NCI-H2171 (cell line): ENCODE data around the gene FARP1.

Experiments used
- DNase-seq: peaks from one replicate; lab custom pipeline; 2025; lab: John Stamatoyannopoulos, UW

Gene FARP1, protein sequence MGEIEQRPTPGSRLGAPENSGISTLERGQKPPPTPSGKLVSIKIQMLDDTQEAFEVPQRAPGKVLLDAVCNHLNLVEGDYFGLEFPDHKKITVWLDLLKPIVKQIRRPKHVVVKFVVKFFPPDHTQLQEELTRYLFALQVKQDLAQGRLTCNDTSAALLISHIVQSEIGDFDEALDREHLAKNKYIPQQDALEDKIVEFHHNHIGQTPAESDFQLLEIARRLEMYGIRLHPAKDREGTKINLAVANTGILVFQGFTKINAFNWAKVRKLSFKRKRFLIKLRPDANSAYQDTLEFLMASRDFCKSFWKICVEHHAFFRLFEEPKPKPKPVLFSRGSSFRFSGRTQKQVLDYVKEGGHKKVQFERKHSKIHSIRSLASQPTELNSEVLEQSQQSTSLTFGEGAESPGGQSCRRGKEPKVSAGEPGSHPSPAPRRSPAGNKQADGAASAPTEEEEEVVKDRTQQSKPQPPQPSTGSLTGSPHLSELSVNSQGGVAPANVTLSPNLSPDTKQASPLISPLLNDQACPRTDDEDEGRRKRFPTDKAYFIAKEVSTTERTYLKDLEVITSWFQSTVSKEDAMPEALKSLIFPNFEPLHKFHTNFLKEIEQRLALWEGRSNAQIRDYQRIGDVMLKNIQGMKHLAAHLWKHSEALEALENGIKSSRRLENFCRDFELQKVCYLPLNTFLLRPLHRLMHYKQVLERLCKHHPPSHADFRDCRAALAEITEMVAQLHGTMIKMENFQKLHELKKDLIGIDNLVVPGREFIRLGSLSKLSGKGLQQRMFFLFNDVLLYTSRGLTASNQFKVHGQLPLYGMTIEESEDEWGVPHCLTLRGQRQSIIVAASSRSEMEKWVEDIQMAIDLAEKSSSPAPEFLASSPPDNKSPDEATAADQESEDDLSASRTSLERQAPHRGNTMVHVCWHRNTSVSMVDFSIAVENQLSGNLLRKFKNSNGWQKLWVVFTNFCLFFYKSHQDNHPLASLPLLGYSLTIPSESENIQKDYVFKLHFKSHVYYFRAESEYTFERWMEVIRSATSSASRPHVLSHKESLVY

DNA sequence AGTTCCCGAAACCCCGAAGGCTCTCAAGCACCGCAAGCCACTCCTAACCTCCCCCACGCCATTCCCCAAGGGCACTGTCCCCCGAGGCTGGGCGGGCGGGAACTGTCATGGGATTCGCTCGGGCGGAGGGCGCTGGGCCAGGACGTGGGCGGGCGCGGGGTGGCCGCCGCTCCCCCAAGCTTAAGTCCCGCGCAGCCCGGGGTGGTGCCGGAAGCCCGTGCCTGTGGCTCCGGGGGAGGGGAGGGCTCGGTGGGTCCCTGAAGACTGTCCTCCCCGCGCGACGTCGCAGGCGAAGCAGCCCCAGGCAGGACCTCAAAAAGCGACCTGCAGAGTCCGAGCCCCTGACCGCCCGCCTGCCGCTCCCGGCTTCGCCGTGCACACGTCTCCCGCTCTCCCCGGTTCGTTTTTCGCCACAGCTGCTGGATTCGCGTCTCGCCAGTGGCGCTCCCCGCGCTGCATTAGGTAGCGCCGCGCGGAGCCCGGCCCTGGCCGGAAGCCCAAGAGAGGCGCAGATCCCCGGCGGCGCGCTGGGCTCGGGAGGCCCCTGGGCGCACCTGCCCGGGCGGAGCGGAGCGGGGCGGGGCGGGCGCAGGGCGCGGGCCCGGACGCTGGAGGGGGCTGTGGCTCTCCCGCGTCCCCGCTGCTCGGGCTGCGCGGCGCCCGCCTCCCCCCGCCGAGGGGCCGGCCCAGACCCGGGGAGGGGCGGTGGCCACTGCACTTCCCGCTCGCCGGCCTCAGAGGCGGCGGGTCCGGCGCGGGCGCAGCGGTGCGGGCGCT, at the start of gene FARP1:
TSS of gene FARP1 (plus strand) at position 715 of the 777 bp plus-strand sequence. CDS start 70,149 bp downstream, outside the sequence.
- DNase-seq: peak; percentile 82

DNA sequence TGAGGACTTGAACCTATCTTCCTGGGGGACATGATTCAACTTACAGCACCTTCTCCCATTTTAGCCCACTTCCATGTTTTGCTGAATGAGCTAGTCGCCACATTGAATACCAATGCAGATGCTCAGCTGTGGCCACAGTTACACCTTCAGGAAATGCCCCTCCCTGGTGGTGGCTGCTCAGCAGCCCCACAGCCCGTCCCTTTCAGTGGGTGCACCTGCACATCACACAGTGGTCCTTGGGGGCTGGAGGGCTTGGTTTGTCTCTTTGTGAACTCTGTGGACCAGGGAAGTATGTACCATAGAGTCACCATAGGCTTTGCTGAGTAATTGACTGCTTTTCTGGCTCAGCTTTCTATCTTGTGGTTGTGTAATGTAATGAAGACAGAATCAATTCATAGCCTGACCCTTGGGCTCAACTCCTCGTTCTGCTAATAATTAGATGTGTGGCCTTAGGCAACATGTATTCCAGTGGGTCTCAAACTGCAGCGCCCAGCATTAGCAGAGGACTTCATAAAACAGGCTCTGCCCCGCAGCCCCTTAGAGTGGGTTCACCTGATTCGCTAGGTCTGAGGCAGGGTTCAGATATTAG, 48.1 kb upstream of the FARP1 start:
- no peak for DNase-seq

DNA sequence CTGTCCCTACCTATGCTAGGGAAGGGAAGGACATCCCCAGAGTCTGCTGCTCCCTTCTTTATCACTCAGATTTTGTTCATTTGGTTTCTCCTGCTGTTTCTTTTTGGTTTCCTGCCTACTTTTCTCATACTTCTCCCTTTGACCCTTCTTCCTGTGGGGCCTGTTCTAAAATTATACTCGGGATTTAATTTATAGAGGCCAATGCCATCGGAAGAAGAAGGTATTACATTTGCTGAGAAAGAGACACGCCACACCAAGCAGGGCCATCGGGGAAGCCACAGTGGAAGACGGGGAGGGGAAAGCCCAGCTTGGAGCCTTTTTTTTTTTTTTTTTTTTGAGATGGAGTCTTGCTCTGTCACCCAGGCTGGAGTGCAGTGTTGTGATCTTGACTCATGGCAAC, 46.8 kb upstream of the FARP1 start:
- no peak for DNase-seq

DNA sequence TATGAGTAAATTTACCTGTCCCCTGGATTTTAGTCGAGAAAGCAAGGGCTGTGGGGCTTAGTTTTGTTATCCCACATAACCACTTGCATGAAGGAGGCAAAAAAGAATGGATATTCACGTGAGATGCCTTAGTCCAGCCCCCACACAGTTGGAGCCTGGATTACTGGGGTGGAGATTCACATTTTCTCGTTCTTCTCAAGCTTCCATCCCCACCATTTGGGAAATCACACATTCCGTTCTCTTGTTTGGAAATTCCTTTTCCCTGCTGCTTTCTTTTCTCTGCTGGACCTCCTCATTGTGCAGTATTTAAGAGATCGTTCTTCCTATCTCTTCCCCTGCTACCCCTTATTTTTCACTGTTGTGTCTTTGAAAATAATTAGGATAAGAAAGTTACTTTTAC, 45.1 kb upstream of the FARP1 start:
- DNase-seq: no peak

DNA sequence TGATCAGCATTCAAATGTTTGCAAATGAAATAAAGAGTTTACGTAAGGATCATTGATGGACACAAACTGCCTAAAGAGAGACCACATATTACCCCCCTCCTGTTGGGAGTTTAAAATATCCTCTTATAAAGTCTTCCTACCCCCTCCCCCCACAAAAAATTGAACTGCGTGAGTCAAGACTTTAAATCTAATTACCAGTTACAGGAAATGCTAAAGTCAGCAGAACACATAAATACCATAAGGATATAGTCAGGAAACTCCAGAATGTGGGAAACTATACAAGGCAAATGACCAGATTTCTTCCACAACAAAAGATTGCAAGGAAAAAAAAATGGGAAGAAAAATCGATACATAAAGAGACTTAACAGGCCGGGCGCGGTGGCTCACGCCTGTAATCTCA, 44.4 kb upstream of the FARP1 start:
- no peak for DNase-seq

DNA sequence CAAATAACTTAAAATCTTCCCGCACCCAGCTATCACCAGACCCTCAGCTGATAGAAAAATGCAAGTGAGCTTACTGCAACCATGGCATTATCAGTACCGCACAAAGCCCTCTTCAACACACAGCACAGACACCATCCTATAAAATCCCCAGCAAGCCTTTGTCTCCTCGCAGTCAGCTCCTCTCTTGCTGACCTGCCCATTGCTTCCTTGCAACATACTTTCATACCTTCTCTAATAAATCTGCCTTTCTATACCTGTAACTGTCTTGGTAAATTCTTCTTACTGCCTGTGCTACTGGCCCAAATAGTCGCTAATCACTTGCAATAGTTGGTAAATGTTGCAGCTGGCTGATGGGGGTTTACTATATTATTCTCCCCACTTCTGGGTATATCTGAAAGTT, 43.3 kb upstream of the FARP1 start:
- DNase-seq: no peak

DNA sequence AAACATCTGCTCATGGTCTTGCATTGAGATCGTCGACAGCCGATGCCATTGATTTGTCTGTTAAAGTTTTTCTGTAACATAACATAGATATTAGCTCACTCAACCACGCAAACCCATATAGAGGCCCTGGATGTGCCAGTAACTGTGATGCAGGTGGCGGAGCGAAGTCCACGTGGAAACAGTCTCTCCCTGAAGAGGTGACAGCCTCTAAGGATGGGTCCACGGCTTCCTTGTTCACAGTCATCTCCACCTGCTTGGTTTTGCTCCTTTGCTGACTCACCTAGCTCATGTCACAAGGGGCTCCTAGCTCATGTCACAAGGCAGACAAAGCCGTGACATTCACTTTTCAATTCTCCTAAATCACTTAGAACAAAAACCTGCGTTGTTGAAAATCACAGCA, 42.4 kb upstream of the FARP1 start:
- DNase-seq: no peak

DNA sequence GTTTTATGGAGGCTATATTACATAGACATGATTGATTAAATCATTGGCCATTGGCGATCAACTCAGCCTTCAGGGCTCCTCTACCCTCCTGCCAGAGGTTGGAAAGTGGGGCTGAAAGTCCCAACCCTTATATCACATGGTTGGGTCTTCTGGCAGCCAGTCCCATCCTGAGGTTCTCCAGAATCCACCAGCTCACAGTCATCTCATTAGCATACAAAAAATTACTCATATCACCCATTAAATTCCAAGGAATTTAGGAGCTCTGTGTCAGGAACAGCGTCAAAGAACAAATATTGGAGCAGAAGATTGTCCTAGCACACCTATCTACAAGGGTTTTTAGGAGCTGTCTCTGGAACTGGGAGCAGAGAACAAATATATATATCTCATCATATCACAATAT, 39.4 kb upstream of the FARP1 start:
- DNase-seq: no peak

DNA sequence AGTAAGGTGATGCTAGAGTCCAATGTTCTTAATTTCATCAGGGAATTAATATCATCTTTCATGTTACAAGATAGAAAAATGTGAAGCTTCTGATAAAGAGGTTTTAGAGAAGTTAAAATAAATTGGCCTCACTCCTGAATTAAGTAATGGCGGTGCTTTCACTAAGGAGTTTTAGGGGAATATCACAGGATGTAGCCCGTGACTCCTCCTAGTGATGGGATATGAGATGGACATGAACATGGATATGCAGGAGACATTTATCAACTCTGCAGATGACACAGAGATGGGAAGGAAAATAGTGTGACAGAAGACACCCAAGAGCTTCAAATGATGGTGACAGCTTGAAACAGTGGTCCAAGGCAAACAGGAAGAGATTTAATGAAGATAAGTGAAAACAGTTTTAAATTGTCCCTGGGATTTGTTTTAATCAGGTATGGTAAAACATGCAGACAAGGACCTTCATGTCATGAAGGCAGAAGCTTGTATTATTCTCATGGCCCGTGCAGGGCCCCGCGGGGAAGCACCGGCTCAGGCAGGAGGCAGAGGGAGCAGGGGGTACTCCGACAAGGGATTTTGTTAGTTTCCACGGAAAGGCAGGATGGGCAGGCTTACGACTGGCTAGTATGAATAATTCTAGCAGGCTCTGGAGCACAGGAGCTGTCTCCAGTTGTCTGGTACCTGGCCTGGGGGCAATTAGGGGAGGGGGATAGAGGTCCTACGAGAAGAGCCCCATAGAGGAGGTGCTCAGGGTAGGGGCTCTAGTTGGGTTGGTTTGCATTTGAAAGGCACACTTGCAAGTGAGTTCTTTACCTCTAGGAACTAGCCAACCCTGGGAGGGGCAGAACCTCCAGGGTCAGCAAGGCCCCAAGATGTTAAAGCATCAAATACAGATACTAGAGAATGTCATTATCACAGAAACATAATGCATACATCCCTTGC, 38.7 kb upstream of the FARP1 start:
- DNase-seq: no peak

DNA sequence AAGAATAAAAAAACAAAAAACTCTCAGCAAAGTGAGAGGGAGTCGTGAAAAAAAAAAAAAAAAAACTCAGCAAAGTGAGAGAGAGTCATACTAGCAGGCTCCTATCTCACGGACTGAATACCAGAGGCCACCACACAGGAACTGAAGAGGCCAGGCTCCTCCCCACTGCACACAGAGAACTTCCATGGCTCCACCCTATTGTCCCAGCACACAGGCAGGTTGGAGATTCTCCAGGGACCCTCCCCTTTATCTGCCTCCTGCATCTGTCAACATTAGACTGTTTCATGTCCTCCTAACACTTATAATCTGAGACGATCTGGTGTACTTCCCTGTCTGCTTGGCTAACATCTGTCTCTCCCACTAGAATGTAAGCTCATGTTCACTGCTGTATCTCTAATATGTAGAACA, 37.0 kb upstream of the FARP1 start:
- DNase-seq: peak; percentile 84

DNA sequence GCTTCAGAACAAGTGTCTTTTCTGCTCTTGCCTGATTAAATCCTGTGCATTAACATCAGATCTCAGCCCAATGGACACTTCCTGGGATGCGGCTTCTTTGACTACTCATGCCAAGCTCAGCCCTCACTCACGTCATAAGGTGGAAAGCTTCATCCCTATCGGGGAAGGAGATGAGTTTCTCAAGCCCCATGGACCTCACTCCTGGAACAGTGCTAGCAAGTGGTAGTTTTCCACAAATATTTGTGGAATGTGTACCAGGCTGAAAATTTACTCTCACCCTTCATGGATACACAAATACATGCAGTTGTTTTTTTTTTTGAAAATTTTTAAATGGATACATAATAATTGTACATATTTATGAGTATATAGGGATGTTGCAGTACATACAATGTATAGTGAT, 34.6 kb upstream of the FARP1 start:
- DNase-seq: no peak

DNA sequence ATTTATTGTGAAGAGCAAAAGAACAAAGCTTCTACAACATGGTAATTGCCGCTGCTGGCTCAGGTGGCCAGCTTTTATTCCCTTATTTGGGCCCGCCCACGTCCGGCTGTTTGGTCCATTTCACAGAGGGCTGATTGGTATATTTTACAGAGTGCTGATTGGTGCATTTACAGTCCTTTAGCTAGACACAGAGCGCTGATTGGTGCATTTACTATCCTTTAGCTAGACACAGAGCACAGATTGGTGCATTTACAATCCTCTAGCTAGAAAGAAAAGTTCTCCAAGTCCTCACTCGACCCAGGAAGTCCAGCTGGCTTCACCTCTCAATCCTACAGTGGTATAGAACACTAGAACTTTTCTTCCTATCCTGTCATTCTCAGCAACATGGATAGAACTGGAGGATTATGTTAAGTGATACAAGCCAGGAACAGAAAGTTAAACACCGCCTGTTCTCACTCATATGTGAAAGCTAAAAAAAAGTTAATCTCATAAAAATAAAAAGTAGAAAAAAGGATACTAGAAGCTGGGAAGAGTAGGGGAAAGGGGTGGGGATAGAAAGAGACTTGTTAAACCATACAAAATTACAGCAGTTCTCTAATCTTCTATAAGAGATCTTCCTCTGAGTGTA, 33.6 kb upstream of the FARP1 start:
- DNase-seq: no peak

DNA sequence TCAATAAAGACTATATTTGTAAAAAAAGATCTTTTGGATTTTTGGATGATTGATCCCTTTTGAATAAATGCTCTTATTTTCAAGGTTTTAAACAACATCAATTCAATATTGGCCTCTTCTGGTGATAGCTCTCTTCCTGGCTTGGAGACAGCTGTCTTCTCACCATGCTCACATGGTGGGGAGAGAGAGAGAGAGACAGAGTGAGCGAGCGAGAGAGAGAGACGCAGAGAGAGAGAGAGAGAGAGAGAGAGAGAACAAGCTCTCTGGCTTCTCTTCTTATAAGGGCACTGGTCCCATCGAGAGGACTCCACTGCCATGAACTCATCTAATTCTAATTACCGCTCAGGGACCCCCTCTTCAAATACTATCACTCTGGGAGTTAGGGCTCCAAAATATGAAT, 32.1 kb upstream of the FARP1 start:
- no peak for DNase-seq

DNA sequence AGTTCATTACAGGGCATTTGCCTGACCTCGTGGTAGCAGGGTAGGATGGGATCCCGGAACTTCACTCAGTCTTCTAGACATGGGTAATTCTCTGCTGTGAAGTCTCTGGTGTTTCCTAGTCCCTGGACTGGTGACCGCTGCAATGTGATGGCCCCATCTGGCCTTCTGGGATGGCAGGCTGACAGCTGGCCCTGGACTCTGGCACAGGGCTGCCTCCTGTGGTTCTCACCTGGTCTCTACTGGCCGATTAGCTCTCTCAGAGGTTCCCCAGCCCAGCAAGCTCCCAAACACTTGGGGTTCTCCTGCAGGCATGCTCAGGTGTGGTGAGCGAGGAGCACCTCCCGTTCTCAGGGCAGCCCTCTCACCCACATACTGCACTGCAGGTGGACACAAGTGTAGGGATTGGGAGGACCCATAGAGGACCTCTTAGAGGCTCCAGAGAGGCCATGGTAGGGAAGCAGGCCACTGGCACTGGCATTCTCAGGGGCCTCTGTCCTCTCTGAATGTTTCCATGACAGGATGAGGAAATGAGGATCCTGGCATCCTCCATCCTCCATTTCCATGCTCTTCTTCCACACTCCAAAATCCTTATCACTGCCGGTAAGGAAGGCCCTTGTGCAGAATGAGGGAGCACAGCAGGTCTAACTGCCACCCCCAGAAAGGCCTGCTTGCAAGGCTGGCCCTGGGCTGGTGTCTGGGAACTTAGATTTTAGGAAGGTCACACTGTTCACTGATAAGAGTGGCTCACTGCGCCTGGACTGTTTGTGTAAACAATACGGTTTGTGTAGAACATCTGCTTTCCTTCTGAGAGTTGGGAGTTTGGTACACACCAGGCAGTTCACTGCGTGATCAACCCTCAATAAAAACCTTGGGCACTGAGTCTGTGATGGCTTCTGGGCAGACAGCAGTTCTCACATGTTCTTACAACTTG, 31.5 kb upstream of the FARP1 start:
- DNase-seq: no peak

DNA sequence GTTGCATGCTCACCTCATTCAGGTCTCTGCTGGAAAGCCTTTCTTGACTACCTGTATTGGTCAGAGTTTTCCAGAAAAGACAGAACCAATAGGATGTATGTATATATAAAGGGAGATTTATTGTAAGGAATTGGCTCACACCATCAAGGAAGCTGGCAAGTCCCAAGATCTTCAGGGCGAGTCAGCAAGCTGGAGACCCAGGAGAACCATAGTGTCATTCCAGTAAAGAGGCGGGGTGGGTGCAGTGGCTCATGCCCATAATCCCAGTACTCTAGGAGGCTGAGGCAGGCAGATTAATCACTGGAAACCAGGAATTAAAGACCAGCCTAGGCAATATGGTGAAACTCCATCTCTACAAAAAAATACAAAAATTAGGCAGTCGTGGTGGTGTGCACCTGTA, 30.4 kb upstream of the FARP1 start:
- no peak for DNase-seq

DNA sequence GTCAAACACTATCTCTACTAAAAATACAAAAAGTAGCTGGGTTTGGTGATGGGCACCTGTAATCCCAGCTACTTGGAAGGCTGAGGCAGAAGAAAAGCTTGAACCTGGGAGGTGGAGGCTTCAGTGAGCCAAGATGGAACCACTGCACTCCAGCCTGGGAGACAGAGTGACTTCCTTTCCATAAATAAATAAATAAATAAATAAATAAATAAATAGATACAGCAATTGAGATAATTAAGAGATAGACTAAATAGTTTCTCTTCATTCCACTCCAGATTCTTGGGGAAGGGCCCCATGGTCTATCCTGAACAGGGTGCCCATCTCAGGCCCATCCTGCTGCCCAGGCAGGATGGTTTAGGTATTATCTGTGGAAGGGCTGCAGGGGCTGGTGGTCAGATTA, 24.0 kb upstream of the FARP1 start:
- no peak for DNase-seq

DNA sequence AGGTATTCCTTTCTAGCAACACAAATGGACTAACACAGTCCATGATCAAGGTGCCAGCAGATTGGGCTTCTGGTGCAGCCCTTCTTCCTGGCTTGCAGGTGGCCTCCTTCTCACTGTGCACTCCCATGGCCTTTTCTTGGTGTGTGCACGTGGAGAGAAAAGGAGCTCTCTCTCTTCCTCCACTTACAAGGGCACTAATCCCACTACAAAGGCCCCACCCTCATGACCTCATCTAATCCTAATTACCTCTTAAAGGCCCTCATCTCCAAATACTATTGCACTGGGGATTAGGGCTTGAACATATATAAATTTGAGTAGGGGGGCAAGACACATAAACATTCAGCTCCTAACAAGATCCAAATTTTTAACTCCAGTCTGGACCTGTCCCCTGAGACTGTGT, 19.7 kb upstream of the FARP1 start:
- DNase-seq: no peak

DNA sequence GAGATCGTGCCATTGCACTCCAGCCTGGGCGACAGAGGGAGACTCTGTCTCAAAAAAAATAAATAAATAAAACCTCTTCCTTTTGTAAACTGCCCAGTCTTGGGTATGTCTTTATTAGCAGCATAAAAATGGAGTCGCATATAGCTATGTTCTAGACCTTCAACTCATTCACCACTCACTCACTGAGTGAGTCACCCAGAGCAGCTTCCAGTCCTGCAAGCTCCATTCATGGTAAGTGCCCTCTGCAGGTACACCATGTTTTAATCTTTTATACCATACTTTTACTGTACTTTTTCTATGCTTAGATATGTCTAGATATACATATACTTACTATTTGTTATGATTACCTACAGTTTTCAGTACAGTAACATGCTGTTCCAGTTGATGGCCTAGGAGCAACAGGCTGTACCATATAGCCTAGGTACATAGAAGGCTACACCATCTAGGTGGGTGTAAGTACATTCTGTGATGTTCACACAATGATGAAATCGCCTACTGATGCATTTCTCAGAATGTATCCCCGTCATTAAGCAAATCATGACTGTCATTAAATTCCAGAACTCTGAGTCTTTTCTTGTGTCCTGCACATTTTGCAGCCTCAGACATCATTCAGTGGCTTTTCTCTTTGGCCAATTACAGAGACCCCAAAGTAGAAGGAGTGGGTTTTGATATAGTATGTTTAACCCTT, 13.7 kb upstream of the FARP1 start:
- DNase-seq: no peak
